K562 (cell line): ENCODE data around the gene ZNRF1. TPM values are rescaled to one million over a fixed set of nuclear protein-coding genes. Genes with fewer than 3 reads are reported as not detected.
A peak's percentile ranks its signal among the peaks of the same experiment; 100 is the strongest.

Source experiments
- CBFA2T3 ChIP-seq: fragments of 450-650 bp; IDR thresholded peaks from 2 replicates; pipeline ENCODE4 v1.6.1; 2017
- EP400 ChIP-seq: fragments of 450-650 bp; IDR thresholded peaks from 2 replicates; pipeline ENCODE4 v1.6.1; 2017; ENCODE audit warnings: antibody characterized with exemption, mild to moderate bottlenecking, moderate library complexity
- FOXM1 ChIP-seq, 2 experiments: fragments of 450-650 bp in 1 of 2; sonication (generic) in 1 of 2; formaldehyde crosslinking in 1 of 2; IDR thresholded peaks; 2 replicates each; pipeline versions ENCODE4 v1.6.1 to v1.9.0; 2017 to 2022; ENCODE audit warnings: low read depth in 2 of 2, mild to moderate bottlenecking in 2 of 2, missing genetic modification reagents in 1 of 2, moderate library complexity in 1 of 2
- HDAC2 ChIP-seq: fragments of 450-650 bp; IDR thresholded peaks from 2 replicates; pipeline ENCODE4 v1.6.1; 2016; ENCODE audit warnings: mild to moderate bottlenecking
- HEY1 ChIP-seq: fragments of 250-450 bp; sonication (Bioruptor Pico); IDR thresholded peaks from 2 replicates; pipeline ENCODE4 v1.5.0; 2020; ENCODE audit warnings: mild to moderate bottlenecking, moderate library complexity, borderline replicate concordance
- HMGN3 ChIP-seq: IDR thresholded peaks from 2 replicates; pipeline ENCODE4 v1.6.1; 2011; ENCODE audit warnings: borderline replicate concordance, low read depth, mild to moderate bottlenecking, mixed read lengths, low read length; ENCODE audit not compliant: insufficient read length; ENCODE audit errors: extremely low read depth
- ILK ChIP-seq: fragments of 450-650 bp; IDR thresholded peaks from 2 replicates; pipeline ENCODE4 v1.6.1; 2016; ENCODE audit warnings: missing genetic modification characterization, low read depth, mild to moderate bottlenecking, missing compliant biosample characterization, moderate library complexity, borderline replicate concordance
- LEF1 ChIP-seq: fragments of 450-650 bp; IDR thresholded peaks from 2 replicates; pipeline ENCODE4 v1.6.1; 2016; ENCODE audit warnings: mild to moderate bottlenecking
- MTA2 ChIP-seq: fragments of 450-650 bp; IDR thresholded peaks from 2 replicates; pipeline ENCODE4 v1.6.1; 2016; ENCODE audit warnings: low read depth
- RBFOX2 ChIP-seq: fragments of 200-400 bp; formaldehyde crosslinking; IDR thresholded peaks from 2 replicates; pipeline ENCODE4 v1.6.1; 2017; ENCODE audit warnings: low read depth, mild to moderate bottlenecking, low read length, moderate library complexity
- SOX6 ChIP-seq: fragments of 450-650 bp; IDR thresholded peaks from 2 replicates; pipeline ENCODE4 v1.6.1; 2014; ENCODE audit warnings: mild to moderate bottlenecking
- TCF7 ChIP-seq: sonication (generic); IDR thresholded peaks from 2 replicates; pipeline ENCODE4 v1.6.1; 2016; ENCODE audit warnings: antibody characterized with exemption, borderline replicate concordance
- XRCC5 ChIP-seq: fragments of 200-400 bp; formaldehyde crosslinking; IDR thresholded peaks from 2 replicates; pipeline ENCODE4 v1.6.1; 2017; ENCODE audit warnings: low read depth, mild to moderate bottlenecking, low read length
- ZEB2 ChIP-seq: fragments of 450-650 bp; IDR thresholded peaks from 2 replicates; pipeline ENCODE4 v1.6.1; 2016
- ZNF133 ChIP-seq: fragments of 250-450 bp; sonication (Bioruptor Pico); IDR thresholded peaks from 2 replicates; pipeline ENCODE4 v1.4.0; 2020; ENCODE audit warnings: mild to moderate bottlenecking
- ZNF184 ChIP-seq: sonication (generic); formaldehyde crosslinking; IDR thresholded peaks from 2 replicates; pipeline ENCODE4 v1.5.0; 2020; ENCODE audit warnings: missing genetic modification reagents
- ZNF586 ChIP-seq: fragments of 450-650 bp; formaldehyde crosslinking; conservative IDR thresholded peaks from 2 replicates; pipeline ENCODE4 v1.4.0; 2020; ENCODE audit warnings: mild to moderate bottlenecking, moderate library complexity
- polyA plus RNA-seq, 8 experiments: library from polyadenylated mRNA; depleted of rRNA in 4 of 8; stranded (reverse) in 5 of 8; unstranded in 3 of 8; fragments of >200 nt; fragmentation: Nextera tagmentation in 2 of 8; fragmentation: Illumina TruSeq in 1 of 8; extraction: Ambion mirVana in 2 of 8; extraction: Trizol in 1 of 8; gene quantifications; 2 replicates each; pipeline versions ENCODE4 v1.2.1 to v1.2.3, GENCODE V29; 2011 to 2014; ENCODE audit warnings: inconsistent platforms in 1 of 8, missing spikeins in 1 of 8
- total RNA-seq, 7 experiments: library from RNA; depleted of rRNA in 6 of 7; stranded (reverse); fragments of >200 nt in 6 of 7; fragmentation: Illumina TruSeq in 2 of 7; extraction: Trizol in 2 of 7; gene quantifications; 2 replicates each; pipeline versions ENCODE4 v1.2.1 to v1.2.3, GENCODE V29; 2011 to 2021; ENCODE audit warnings: low replicate concordance in 1 of 7
- TF ChIP-seq, protein P1 (sequence below): fragments of 450-650 bp; IDR thresholded peaks from 2 replicates; pipeline ENCODE4 v1.6.1; 2017; ENCODE audit warnings: mild to moderate bottlenecking, moderate library complexity
- TF ChIP-seq, protein P2 (sequence below): IDR thresholded peaks from 3 replicates; pipeline ENCODE4 v1.6.1; 2011; ENCODE audit warnings: borderline replicate concordance, mild to moderate bottlenecking; ENCODE audit not compliant: insufficient read length, insufficient read depth
- TF ChIP-seq, protein P3 (sequence below), 2 experiments: fragments of 450-650 bp; conservative IDR thresholded peaks; 2 replicates each; pipeline ENCODE4 v1.6.1; 2017; ENCODE audit warnings: mild to moderate bottlenecking in 2 of 2, moderate library complexity in 2 of 2
- TF ChIP-seq, protein P4 (sequence below): fragments of 250-450 bp; sonication (Bioruptor Pico); IDR thresholded peaks from 2 replicates; pipeline ENCODE4 v1.8.0; 2022; ENCODE audit warnings: moderate library complexity, mild to moderate bottlenecking, inconsistent platforms
- TF ChIP-seq, protein P5 (sequence below): fragments of 250-450 bp; sonication (Bioruptor Pico); IDR thresholded peaks from 2 replicates; pipeline ENCODE4 v1.8.0; 2021; ENCODE audit warnings: moderate library complexity, mild to moderate bottlenecking, inconsistent platforms

The ZNRF1 gene
- total and polyA plus RNA-seq, 9 of the 15 experiments (the other 6 are each of a cell fraction or from before 2014, with no cell fraction given): 9.5 to 37.7 (median 20.0) TPM

DNA sequence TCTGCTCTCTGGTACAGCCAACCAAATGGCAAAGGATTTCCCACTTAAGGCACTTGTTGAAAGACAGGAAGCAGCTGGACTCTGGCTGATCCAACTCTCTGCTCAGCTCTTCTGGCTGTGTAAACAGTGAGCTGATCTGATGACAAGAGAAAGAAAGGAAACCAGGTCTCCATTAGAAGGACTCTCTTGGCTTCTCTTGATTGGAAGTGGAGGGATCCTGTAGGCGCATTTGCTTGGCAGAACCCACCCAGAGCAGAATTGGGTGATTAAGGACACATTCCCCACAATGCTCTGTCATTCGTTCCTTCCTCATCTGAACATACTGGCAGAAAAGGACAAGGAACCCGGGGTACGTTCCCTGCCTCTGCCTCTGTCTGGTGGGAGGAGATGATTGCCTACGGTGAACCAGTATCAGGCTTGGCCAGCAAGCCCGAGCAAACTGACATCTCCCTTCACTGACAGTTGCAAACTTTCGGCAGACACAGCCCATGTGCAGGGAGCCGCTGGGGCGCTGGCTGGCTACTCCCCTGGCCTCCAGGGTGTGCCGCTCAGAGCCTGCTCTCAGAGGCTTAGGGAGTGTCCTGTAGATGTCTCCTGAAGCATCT, 88.7 kb downstream of the ZNRF1 start (continued):
- TF ChIP-seq, protein P1, sequence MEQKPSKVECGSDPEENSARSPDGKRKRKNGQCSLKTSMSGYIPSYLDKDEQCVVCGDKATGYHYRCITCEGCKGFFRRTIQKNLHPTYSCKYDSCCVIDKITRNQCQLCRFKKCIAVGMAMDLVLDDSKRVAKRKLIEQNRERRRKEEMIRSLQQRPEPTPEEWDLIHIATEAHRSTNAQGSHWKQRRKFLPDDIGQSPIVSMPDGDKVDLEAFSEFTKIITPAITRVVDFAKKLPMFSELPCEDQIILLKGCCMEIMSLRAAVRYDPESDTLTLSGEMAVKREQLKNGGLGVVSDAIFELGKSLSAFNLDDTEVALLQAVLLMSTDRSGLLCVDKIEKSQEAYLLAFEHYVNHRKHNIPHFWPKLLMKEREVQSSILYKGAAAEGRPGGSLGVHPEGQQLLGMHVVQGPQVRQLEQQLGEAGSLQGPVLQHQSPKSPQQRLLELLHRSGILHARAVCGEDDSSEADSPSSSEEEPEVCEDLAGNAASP: no peak
- TF ChIP-seq ZEB2 (0 out of 2 replicates have a peak, but pooled peaks have one; percentile 38), RBFOX2 (no peak), LEF1 (peak; percentile 81; the same call in 1 of the 2 replicates), ZNF586 (no peak), ZNF184 (CRISPR knock-in tag) (no peak), CBFA2T3 (peak; percentile 81), SOX6 (peak; percentile 60), TCF7 (peak; percentile 51; the same call in 1 of the 2 replicates), XRCC5 (peak; percentile 34; the same call in 1 of the 2 replicates), HMGN3 (peak; percentile 66), MTA2 (peak; percentile 43; the same call in 1 of the 2 replicates), HEY1 (CRISPR knock-in tag) (no peak), FOXM1 (IDR thresholded peaks at IDR 0.05; ENCODE audit: low read depth) (no peak), FOXM1 (CRISPR knock-in tag; IDR thresholded peaks at IDR 0.05; ENCODE audit: low read depth) (no peak), EP400 (0 out of 2 replicates have a peak, but pooled peaks have one; percentile 28), ZNF133 (no peak), HDAC2 (no peak), ILK (no peak)
- TF ChIP-seq, protein P2, sequence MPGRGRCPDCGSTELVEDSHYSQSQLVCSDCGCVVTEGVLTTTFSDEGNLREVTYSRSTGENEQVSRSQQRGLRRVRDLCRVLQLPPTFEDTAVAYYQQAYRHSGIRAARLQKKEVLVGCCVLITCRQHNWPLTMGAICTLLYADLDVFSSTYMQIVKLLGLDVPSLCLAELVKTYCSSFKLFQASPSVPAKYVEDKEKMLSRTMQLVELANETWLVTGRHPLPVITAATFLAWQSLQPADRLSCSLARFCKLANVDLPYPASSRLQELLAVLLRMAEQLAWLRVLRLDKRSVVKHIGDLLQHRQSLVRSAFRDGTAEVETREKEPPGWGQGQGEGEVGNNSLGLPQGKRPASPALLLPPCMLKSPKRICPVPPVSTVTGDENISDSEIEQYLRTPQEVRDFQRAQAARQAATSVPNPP: no peak
- TF ChIP-seq, protein P3, sequence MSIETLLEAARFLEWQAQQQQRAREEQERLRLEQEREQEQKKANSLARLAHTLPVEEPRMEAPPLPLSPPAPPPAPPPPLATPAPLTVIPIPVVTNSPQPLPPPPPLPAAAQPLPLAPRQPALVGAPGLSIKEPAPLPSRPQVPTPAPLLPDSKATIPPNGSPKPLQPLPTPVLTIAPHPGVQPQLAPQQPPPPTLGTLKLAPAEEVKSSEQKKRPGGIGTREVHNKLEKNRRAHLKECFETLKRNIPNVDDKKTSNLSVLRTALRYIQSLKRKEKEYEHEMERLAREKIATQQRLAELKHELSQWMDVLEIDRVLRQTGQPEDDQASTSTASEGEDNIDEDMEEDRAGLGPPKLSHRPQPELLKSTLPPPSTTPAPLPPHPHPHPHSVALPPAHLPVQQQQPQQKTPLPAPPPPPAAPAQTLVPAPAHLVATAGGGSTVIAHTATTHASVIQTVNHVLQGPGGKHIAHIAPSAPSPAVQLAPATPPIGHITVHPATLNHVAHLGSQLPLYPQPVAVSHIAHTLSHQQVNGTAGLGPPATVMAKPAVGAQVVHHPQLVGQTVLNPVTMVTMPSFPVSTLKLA (conservative IDR thresholded peaks at IDR 0.05): peak; percentile 78 to 90
- TF ChIP-seq, protein P4, sequence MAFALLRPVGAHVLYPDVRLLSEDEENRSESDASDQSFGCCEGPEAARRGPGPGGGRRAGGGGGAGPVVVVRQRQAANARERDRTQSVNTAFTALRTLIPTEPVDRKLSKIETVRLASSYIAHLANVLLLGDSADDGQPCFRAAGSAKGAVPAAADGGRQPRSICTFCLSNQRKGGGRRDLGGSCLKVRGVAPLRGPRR (CRISPR knock-in tag): no peak
- TF ChIP-seq, protein P5, sequence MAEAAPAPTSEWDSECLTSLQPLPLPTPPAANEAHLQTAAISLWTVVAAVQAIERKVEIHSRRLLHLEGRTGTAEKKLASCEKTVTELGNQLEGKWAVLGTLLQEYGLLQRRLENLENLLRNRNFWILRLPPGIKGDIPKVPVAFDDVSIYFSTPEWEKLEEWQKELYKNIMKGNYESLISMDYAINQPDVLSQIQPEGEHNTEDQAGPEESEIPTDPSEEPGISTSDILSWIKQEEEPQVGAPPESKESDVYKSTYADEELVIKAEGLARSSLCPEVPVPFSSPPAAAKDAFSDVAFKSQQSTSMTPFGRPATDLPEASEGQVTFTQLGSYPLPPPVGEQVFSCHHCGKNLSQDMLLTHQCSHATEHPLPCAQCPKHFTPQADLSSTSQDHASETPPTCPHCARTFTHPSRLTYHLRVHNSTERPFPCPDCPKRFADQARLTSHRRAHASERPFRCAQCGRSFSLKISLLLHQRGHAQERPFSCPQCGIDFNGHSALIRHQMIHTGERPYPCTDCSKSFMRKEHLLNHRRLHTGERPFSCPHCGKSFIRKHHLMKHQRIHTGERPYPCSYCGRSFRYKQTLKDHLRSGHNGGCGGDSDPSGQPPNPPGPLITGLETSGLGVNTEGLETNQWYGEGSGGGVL (CRISPR knock-in tag): no peak
